Prostate gland (tissue), 2 donors: ENCODE measurements around the gene SMURF2. TPM values are rescaled to one million over a fixed set of nuclear protein-coding genes. Genes with fewer than 3 reads are reported as not detected.
"Not testable (repeated sequence)": the region's sequence is repeated elsewhere in the genome, so short reads cannot be mapped to it uniquely, and the experiment has no call there.

Experiments used
- DNase-seq: peaks from one replicate; pipeline ENCODE4 v3.0.0-alpha.2; 2019; ENCODE audit warnings: low spot score
- H3K27ac ChIP-seq, 2 donors: fragments of 200-600 bp; sonication (generic); 2 replicates each; pipeline ENCODE4 v1.5.1; 2017 to 2019
- H3K27me3 ChIP-seq: fragments of 200-600 bp; sonication (generic); replicated peaks from 2 replicates; pipeline ENCODE4 v1.5.1; 2019; ENCODE audit not compliant: insufficient read depth
- H3K36me3 ChIP-seq, 2 donors: fragments of 200-600 bp; sonication (generic); 1 replicate in 1 of 2; 2 replicates in 1 of 2; pipeline versions ENCODE4 v1.5.1 to v1.8.1; 2017 to 2019
- H3K4me1 ChIP-seq: fragments of 200-600 bp; sonication (generic); replicated peaks from 2 replicates; pipeline ENCODE4 v1.5.1; 2019
- H3K4me3 ChIP-seq, 2 donors: fragments of 200-600 bp; sonication (generic); 2 replicates each; pipeline ENCODE4 v1.5.1; 2017 to 2019
- H3K9me3 ChIP-seq: fragments of 200-600 bp; sonication (generic); 2 replicates; pipeline ENCODE4 v1.5.1; 2017
- POLR2A ChIP-seq: fragments of 450-650 bp; IDR thresholded peaks from one replicate; pipeline ENCODE4 v1.6.1; 2016; ENCODE audit warnings: antibody characterized with exemption, mild to moderate bottlenecking
- POLR2AphosphoS5 ChIP-seq: sonication (generic); formaldehyde crosslinking; IDR thresholded peaks from one replicate; pipeline ENCODE4 v1.6.1; 2017; ENCODE audit warnings: antibody characterized with exemption
- WGBS: methylation state at CpG from one replicate; pipeline ENCODE4 v1.1.5; 2018; 5-methylcytosine and 5-hydroxymethylcytosine counted together
- intact Hi-C: fragments of 100-400 bp; cut with DNase I; formaldehyde crosslinking; loops from one replicate; pipeline ENCODE4 v1.14.2; 2022
- total RNA-seq, 2 donors: library from RNA; depleted of rRNA; stranded (reverse); fragments of >200 nt; gene quantifications; one replicate each; pipeline ENCODE4 v1.1.0, GENCODE V29; 2016
- TF ChIP-seq, protein P1 (sequence below), 4 experiments: fragments of 200-600 bp in 2 of 4; fragments of 450-650 bp in 2 of 4; sonication (generic) in 2 of 4; IDR thresholded peaks; 1 replicate in 3 of 4; 2 replicates in 1 of 4; pipeline ENCODE4 v1.5.1; 2016 to 2019; ENCODE audit warnings: antibody characterized with exemption in 4 of 4, mild to moderate bottlenecking in 2 of 4, moderate library complexity in 2 of 4

SMURF2 gene
- total RNA-seq, 2 donors from 2014 or later = 21.5 to 29.1 TPM

DNA sequence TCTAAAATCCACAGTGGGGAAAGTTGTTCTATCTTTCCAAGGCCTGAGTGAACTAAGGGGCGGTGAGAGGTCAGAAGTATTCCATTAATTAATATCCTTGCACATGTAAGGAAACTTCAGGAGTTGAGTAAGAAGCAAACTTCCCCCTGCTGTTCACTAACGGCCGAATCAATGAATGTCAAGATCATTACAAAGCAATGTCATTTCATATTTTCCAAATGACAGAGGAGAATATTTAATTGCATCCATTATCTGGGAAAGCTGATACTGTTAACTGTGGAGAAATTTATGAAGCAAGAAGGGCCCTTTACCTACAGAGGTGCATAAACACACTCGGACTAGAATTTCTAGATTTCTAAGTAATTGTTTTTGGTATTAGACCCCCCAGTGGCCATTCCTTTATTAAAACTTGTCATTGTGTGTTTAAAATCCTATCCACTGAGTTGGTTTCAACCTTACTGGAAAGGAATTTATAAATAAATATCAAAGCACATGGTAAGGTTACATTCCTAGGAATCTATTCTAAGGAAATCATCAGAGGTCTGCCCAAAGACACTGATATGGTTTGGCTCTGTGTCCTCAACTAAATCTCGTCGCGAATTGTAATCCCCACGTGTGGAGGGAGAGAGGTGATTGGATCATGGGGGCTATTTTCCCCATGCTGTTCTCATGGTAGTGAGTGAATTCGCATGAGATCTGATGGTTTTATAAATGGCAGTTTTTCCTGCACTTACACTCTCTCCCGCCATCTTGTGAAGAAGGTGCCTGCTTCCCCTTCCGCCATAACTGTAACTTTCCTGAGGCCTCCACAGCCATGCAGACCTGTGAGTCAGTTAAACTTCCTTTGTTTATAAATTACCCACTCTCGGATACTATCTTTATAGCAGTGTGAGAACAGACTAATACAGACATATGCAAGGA, 20.4 kb upstream of the SMURF2 start:
- no peak for DNase-seq
- intact Hi-C loops = no loop called here
- Histone ChIP-seq H3K27me3 (no peaks in the 10 kb centered on the region), H3K27ac (no peak overlapping the region), H3K9me3 (no peaks in the 10 kb centered on the region), H3K4me3 (no peak overlapping the region), H3K36me3 (no peaks in the 10 kb centered on the region), H3K4me1 (no peaks in the 10 kb centered on the region)
- 88% methylated on average over 12 of the region's 12 CpGs for WGBS
- TF ChIP-seq, protein P1, sequence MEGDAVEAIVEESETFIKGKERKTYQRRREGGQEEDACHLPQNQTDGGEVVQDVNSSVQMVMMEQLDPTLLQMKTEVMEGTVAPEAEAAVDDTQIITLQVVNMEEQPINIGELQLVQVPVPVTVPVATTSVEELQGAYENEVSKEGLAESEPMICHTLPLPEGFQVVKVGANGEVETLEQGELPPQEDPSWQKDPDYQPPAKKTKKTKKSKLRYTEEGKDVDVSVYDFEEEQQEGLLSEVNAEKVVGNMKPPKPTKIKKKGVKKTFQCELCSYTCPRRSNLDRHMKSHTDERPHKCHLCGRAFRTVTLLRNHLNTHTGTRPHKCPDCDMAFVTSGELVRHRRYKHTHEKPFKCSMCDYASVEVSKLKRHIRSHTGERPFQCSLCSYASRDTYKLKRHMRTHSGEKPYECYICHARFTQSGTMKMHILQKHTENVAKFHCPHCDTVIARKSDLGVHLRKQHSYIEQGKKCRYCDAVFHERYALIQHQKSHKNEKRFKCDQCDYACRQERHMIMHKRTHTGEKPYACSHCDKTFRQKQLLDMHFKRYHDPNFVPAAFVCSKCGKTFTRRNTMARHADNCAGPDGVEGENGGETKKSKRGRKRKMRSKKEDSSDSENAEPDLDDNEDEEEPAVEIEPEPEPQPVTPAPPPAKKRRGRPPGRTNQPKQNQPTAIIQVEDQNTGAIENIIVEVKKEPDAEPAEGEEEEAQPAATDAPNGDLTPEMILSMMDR (IDR thresholded peaks at IDR 0.05) = no peak
- TF ChIP-seq POLR2AphosphoS5 = no peak
- no peak for TF ChIP-seq POLR2A

DNA sequence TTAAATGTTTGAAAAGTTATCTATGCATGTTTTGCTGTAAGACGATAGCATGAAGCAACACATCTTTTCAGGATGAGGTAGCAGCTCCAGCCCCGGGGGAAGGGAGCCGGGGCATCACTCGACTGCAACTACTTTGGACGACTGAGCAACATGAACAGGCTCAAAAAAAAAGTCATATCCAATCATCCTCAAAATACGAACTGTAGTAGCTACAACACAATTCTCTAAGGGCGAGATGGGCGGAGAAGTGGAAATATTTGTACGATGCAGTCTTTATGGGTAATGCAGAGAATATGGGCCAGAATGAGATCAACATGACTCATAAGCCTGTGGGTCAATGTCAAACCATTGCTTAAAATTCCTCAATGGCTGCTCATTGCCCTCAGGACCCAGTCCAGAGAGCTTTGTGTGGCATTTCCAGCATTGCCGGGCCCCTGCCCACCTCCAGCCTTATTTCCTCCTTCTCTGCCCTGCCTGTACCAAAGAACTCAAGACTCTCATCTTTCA, 17.7 kb upstream of the SMURF2 start:
- H3K27me3 ChIP-seq = no peaks in the 10 kb centered on the region
- no peaks in the 10 kb centered on the region for H3K4me1 ChIP-seq
- intact Hi-C loops = no loop called here
- TF ChIP-seq, protein P1 (IDR thresholded peaks at IDR 0.05) = no peak
- TF ChIP-seq POLR2A (no peak), POLR2AphosphoS5 (no peak)
- no peaks in the 10 kb centered on the region for H3K36me3 ChIP-seq
- no peak overlapping the region for H3K27ac ChIP-seq
- no peak overlapping the region for H3K4me3 ChIP-seq
- WGBS = 81% methylated on average over 10 of the region's 10 CpGs
- no peaks in the 10 kb centered on the region for H3K9me3 ChIP-seq
- no peak for DNase-seq

DNA sequence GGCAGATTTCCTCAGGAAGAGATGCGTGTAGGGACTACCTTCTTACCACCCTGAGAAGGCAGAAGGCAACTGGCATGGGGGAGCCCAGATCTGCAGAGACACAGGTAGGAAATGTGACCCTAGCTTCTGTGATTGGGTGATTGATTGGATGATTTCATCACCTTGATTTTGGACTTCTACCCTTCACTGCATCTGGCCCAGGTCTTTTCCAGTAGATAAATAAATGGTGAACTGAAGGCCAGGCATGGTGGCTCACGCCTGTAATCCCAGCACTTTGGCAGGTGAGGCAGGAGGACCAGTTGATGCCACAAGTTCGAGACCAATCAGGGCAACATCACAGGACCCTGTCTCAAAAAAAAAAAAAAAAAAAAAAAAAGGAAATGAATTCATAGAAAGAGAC, 14.7 kb upstream of the SMURF2 start:
- Histone ChIP-seq H3K4me1 (no peaks in the 10 kb centered on the region), H3K4me3 (no peak overlapping the region)

GRCh38 chr17:64670843-64671590, 8.9 kb upstream of the SMURF2 start:
- H3K9me3 ChIP-seq, H3K4me1 ChIP-seq, H3K27me3 ChIP-seq, H3K27ac ChIP-seq, H3K4me3 ChIP-seq, intact Hi-C loops, DNase-seq, H3K36me3 ChIP-seq: not testable (repeated sequence)
- 78% methylated on average over 10 of the region's 10 CpGs for WGBS

More for the DNA sequence above, 14.7 kb upstream of the SMURF2 start:
- TF ChIP-seq POLR2AphosphoS5 = no peak
- no peak for TF ChIP-seq POLR2A
- TF ChIP-seq, protein P1 (IDR thresholded peaks at IDR 0.05) = no peak
- intact Hi-C loops = no loop called here
- Histone ChIP-seq H3K36me3 (no peaks in the 10 kb centered on the region), H3K9me3 (no peaks in the 10 kb centered on the region), H3K27ac (no peak overlapping the region), H3K27me3 (no peaks in the 10 kb centered on the region)
- no peak for DNase-seq
- WGBS = 62% methylated on average over 3 of the region's 3 CpGs

DNA sequence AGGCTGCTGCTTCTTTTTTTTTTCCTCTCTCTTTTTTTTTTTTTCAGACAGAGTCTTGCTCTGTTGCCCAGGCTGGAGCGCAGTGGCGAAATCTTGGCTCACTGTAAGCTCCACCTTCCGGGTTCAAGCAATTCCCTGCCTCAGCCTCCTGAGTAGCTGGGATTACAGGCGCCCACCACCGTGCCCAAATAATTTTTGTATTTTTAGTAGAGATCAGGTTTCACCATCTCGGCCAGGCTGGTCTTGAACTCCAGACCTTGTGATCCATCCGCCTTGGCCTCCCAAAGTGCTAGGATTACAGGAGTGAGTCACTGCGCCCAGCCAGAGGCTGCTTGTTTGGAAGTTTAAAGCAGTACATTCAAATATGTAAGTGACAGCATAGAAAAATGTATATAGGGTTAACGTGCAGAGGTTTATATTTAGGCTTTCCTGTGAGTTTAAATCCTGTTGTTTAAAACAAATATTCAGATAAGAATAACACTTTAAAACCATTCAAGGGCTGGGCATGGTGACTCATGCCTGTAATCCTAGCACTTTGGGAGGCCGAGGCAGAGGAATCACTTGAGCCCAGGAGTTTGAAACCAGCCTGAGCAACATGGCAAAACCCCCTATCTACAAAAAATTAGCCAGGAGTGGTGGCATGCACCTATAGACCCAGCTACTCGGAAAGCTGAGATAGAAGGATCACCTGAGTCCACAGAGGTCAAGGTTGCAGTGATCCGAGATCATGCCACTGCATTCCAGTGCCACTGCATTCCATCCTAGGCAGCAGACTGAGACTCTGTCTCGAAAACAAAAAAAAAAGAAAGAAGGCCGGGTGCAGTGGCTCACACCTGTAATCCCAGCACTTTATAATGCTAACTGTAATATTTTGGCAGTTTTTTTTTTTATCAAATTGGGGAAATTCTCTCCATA, 6.0 kb upstream of the SMURF2 start:
- H3K4me3 ChIP-seq, H3K9me3 ChIP-seq, H3K4me1 ChIP-seq, DNase-seq, intact Hi-C loops, H3K27me3 ChIP-seq, H3K27ac ChIP-seq, H3K36me3 ChIP-seq: not testable (repeated sequence)
- 74% methylated on average over 14 of the region's 14 CpGs for WGBS

GRCh38 chr17:64664299-64664981, 2.3 kb upstream of the SMURF2 start:
- intact Hi-C loops = loop anchor here (5.0 kb wide), 1 partner anchor 162 kb away; no protein-coding TSS in a partner anchor
- not testable (repeated sequence) for H3K9me3 ChIP-seq, H3K27me3 ChIP-seq, H3K4me1 ChIP-seq, H3K27ac ChIP-seq, DNase-seq, H3K36me3 ChIP-seq, H3K4me3 ChIP-seq
- 74% methylated on average over 6 of the region's 6 CpGs for WGBS

- intact Hi-C loops = loop anchor here (5.0 kb wide), 1 partner anchor 162 kb away; no protein-coding TSS in a partner anchor
- not testable (repeated sequence) for H3K27ac ChIP-seq, H3K4me1 ChIP-seq, H3K27me3 ChIP-seq, H3K9me3 ChIP-seq, H3K4me3 ChIP-seq, H3K36me3 ChIP-seq, DNase-seq
- 92% methylated on average over 12 of the region's 12 CpGs for WGBS
Observed at GRCh38 chr17:64663836-64664235, 1.7 kb upstream of the SMURF2 start.
